IPS DF 4.7 (cell line): Measurements from ENCODE around the gene MARCHF5.

Experiments used
- DNase-seq: peaks from one replicate; pipeline ENCODE4 v3.0.0-alpha.2; 2013; ENCODE audit warnings: low spot score; ENCODE audit errors: extremely low read depth

Gene MARCHF5, protein sequence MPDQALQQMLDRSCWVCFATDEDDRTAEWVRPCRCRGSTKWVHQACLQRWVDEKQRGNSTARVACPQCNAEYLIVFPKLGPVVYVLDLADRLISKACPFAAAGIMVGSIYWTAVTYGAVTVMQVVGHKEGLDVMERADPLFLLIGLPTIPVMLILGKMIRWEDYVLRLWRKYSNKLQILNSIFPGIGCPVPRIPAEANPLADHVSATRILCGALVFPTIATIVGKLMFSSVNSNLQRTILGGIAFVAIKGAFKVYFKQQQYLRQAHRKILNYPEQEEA

DNA sequence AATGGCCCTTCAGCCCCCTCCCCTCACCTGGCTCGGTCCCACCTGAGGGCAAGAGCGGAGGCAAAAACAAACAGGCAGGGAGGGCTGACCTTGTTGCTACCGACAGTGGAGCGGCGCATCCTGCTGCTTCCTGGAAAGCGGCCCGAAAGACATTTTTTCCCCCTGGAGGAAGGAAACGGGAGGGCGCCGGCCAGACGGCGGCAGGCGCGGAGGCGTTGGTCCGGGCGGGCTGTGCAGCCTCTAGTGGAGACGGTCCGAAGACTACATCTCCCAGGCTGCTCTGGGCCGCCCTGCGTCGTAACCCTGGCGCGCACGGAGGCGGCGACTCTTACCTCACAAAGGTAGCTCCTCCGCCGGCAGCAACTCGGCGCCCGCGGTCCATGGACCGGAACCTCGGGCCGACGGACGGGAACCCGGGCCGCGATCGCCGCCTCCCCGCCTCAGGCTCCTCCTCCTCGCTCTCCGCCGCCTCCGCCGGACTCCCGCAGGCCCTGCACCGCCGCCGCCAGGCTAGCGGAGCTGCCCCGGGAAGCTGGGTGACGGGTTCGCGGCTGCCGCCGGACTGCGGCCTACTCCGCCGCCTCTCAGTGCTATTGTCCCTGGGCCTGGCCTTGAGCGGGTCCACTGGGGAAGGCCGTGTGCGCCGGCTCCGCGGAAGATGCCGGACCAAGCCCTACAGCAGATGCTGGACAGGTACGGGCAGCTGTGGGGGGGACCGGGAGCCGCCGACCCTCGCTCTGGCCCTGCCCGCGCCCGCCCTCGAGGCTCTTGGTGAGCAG, at the start of gene MARCHF5, which contains the start of gene CPEB3:
MARCHF5 (plus strand) TSS at position 331 of the 779 bp plus-strand sequence; CDS start at position 659, 328 bp downstream.
CPEB3 (minus strand) TSS at position 242 of the 779 bp plus-strand sequence. CDS start 50,728 bp downstream, outside the sequence.
- peak; percentile 64 for DNase-seq

DNA sequence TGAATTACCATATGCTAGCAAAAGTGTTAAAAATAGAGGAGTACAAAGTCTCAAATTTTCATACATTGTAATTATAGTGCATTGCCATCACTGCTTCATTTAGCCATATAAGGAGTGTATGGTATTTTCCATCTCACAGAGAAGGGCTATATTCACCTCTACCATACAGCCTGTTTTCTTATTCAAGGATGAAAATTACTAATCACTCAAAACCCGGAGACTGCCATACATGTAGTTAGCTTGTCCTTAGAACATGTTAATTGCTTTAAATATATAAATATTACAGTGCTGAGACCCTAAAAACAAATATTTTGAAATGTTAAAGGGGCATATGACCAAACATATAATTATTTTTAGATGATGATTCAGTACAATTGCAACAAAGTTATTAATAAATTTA, 49.5 kb upstream of the MARCHF5 start:
- DNase-seq = no peak

DNA sequence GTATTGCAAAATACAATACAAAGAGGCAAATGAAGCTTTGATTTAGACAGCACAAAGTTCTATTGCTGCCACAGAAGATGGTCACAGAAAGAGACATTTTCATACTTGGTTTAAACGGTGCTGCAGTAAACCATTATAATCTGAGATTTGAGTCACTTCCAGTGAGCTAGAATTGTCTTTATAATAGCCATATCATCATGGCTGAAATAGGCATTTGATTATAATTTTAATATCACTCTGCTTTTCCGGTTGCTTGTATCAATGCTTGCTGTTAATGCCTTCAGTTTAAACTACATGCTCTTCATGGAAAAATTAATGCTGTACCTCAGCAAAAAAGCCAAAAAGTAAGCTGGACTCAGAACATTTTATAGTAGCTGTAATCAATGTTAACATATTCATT, 48.6 kb upstream of the MARCHF5 start:
- DNase-seq = no peak

DNA sequence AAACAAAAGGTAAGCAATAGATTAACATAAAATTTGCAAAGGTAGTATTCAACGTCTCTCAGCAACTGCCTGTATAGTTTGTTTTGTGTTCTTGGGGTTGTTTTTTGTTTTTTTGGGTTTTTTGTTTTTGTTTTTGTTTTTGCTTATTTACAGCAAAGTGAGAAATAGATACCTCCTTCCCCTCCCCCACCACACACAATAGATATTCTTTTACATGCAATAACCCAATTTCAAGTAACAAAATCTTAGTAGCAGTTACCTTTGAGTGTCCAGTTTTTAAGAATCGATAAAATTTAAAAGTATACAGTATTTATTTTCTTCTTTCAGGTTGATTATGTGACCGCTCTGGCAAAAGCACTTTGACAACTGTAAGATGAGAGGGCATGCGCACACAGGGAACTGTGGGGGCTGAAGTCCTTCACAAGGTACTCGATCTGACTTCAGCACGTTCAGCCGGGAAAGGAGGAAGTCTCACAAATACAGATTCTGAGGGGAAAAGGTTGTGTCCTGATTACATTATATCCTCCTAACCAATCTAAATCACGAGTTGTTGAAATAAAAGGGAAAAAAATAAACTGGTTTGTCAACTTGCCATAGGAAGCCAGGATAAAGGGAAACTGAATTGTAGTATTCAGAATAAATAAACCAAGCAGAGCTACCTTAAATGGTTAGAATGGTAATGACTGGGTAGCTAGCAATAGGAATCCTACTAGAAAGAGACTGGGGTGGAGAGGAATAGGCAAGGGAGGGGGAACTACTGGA, 47.9 kb upstream of the MARCHF5 start:
- no peak for DNase-seq

DNA sequence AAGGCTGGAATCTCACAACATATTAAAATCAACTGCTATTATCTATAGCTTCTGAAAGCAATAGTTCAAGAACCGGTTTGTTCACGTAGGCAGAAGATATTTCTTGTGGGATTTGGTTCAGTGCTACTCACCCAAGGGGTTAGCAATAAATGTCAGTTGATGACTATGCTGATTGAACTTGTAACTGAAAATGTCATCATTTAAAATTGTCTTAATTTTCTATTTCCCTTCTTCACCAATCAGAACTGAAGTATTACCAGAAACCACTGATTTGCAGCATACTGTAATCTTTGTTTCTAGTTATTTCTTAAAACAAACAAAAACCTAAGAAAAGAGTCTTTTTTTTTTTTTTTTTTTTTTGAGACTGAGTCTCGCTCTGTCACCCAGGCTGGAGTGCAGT, 46.2 kb upstream of the MARCHF5 start:
- no peak for DNase-seq

DNA sequence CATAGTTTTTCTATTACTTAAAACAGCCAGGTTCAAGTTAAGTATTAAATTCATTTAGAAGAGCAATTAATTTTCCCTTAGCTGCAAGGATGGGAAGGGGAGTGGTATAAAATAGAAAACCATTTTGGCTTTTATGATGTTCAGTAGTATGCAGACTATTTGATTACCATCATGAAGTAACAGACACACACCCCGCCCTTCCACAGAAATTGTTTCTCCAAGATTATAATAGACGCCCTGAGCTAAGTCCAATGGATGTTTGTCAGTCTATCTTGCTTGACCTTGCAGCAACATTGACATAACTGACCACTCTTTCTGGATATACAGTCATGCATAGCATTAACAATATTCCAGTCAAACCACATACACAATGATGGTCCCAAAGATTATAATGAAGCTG, 42.4 kb upstream of the MARCHF5 start:
- no peak for DNase-seq

DNA sequence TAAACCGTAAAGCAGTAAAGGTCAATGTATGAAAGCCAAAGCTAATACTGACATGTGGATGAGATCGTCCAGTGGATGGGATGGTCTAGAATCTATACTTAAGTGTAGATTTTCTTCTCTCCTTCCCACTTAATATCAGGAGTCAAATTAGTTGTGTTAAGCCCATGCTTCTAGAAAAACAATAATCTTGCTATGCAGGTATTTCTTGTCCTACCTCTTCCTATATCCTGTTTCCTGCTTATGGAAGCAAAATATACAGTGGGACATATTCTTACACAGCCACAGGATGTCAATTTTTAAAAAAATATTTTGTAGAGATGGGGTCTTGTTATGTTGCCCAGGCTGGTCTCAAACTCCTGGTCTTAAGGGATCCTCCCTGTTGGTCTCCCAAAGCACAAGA, 27.6 kb upstream of the MARCHF5 start:
- no peak for DNase-seq

DNA sequence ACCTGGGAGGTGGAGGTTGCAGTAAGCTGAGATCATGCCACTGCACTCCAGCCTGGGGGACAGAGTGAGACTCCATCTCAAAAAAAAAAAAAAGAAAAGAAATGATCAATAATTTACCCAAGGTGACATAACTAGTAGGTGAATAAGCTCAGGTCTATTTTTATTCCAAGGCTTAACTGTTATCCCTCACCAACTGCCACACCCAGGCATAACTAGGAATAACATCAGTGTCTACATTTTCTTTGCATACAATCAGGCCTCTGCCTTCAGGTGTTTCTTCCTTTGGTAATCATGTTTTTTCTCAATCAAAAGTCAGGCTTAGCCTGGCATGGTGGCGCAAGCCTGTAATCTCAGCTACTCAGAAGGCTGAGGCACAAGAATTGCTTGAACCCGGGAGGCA, 26.7 kb upstream of the MARCHF5 start:
- DNase-seq = no peak

DNA sequence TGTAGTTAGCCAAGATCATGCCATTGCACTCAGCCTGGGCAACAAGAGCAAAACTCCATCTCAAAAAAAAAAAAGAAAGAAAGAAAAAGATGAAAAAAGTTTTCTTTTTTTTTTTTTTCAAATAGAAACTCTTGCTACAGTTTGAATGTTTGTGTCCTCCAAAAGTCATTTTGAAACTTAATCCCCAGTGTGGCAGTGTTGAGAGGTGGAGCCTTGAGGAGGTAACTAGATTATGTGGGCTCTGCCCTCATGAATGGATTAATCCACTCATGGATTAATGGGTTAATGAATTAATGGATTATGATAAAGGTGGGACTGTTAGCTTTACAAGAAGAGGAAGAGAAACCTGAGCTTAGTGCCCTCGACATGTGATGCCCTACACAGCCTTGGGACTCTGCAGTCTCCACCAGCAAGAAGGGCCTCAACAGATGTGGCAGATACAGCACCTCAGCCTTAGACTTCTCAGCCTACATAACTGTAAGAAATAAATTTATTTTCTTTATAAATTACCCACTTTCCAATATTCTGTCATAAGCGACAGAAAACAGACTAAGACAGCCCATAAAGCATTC, 25.2 kb upstream of the MARCHF5 start:
- DNase-seq = no peak

DNA sequence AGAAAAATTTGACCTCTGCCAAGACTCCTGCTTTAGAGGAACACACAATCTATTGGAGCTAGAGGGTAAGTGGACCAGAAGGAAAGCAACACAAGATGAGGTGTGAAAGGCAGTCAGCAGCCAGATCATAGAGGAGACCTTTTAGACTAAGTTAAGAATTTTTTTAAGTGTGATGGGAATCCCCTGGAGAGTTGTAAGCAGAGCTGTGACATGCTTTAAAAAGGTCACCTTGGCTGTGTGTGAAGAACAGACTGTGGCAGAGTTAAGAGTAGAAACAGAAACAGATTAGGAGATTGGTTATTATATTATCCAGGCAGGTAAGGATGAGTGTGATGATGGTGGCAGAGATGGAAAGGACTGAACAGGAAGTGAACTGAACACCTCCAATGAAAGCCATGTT, 23.6 kb upstream of the MARCHF5 start:
- DNase-seq = no peak

DNA sequence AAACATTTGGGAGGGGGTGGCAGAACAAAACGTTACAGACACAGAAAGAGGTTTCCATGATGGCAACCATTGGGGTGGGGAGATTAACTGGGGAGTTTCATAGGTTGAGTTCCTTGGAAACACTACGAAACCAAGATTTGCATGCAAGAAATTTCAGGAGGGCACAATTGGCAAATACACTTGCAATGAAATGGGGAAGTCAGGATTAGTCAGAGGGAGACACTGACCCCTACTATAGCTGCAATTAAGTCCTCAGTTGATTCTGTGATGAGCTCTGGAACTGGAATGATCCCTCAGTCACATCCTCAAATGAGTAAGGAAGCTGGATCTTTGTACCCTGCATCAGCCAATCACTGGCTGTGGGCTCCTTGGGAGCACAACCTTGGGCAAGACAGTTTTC, 22.2 kb upstream of the MARCHF5 start:
- DNase-seq = no peak

DNA sequence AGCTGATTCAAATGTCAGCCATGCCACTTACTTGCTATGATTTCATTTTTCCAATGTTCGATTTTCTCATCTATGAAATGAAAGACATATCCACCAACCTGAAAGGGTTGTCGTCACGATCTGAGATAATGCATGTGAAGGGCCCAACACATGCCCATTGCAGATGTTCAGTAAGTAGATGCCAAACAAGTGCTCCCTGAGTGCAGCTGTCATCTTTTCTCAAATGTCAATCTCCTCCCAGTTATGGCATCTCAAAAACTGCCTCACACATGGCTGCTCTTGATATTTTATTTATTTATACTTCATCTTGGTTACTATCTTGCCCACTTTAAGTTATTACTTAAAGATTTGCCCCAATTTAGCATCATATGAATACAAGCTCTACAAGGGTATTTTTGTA, 16.9 kb upstream of the MARCHF5 start:
- DNase-seq = no peak

DNA sequence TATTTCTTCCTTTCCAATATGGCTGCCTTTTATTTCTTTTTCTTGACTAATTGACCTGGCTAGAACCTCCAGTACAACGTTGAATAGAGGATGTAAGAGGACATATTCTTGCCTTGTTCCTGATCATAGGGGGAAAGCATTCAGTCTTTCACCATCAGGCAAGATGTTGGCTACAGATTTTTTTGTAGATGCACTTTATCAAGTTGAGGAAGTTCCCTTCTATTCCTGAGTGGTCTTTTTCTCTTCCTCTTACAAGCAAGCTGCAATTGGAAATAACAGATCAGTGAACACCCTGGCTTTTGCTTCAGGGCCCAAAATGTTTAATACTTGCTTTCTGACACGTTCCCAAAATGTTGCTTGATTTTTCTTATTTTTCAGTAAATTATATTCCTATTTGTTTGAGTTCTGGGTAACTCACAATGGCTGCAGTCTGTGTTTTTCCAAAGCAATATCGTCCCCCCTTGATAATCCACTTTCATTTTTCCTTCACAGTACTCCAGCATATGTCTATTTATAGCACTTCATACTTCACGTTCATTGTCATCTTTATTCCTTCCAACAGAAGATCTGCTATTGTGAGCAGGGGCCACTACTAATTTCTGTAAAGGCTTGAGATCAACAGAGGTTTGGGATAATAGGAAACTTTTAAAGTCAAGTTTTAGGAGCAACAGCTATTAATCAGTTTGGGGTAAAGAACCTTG, 11.8 kb upstream of the MARCHF5 start:
- DNase-seq = no peak

DNA sequence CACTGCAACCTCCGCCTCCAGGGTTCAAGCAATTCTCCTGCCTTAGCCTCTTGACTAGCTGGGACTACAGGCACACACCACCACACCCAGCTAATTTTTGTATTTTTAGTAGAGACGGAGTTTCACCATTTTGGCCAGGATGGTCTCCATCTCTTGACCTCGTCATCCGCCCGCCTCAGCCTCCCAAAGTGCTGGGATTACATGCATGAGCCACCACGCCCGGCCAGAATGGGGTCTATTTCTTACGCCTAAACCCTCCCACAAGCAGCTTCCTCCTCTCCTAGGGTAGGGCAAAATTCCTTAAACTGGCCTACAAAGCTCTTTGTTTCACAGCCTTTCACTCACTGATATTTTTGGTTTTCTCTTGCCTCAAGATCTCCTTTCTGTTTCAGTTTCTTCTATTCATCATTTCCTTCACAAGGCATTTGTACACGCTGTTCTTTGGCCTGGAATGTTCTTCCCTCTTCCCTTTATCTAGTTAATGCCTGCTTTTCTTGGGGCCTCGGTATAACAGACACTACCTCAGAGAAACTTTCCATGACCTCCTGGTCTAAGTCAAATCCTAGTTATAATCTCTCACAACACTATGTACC, 6.8 kb upstream of the MARCHF5 start:
- no peak for DNase-seq

DNA sequence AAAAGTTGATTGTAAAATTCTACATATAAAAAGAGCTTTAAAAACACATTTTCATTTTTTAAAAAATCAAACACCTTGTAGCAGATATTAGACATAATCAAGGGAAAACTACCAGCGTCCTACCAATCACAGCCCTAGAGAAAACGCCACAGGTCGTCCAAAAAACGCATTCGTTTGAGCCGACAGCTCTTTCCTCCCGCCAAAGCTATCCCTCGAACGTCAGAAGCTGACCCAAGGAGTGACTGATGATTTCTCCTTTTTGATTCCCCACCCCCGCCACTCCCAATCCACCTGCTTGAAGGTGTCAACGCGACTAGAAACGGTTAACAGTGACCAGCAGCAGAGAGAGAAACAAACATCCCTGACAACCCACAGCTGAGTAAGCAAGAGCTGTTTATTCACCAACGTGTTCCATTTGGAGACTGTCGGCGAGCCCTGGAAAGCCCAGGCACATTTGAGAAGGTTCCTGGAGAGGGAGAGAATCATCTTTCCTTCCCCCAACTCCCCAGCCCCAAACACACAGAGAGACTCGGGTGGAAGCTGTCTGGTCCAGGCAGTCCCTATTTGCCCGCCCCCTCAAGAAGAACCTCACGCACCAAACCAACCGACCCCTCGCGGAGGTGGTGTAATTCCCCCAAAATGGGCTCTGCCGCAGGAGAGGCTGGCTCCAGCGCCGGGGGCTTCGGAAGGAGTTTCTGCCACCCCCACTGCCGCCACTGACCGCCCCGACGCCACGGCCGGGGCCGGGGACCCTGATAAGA, 711 bp upstream of the MARCHF5 start:
- DNase-seq = no peak

DNA sequence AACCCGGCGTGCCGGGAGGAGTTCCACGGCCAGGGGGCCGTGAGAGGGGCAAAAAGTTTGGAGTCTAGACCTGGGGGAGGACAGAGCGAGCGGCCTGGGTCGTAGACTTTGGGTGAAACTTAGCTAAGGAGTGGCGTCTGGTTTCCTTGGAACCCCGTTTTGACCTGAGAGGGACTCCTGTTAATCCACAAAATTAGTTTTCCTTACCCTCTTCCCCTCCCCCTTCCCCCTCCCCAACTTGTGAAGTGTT, 574 bp downstream of the MARCHF5 start:
- no peak for DNase-seq

DNA sequence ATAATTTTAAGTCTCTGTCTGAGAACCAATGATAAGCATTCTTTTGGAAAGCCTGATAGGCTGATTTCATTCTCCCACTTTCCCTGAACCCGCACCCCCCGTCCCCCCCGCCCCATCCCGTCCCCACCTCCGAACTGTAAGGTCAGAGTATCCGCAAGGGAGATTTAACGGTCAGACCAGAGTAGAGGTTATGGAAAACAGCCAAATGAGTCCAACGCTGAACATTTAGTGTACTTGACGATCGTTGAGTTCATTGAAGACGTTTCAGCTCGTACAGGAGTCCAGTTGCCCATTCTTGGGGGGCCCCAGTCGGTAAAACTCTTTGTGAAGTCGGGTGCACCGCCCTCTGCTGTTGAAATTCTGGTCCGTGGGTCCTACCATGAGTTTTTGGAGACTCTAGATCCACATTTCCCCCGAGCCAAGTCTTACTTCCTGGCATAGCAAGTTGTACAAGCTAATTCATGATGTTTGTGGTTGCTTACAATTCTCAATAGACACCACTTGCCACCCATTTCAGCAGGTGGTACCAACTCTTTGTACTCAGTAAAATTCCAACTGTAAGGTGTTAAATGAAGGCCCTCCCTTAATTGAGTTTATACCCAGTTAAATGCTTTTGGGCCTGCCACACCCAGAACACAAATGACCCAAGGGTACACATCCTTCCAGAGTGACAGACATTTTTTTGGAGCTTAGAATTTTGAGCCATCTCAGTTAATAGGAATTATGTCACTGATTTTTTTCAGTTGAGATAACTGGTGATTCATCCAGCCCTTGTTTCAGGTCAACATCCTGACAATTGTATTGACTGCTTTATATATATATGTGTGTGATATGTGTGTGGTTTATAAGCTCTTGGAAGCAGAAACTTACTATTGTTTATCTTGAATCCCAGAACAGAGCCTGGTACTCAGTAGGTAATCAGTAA, 1.2 kb downstream of the MARCHF5 start:
- DNase-seq = no peak

DNA sequence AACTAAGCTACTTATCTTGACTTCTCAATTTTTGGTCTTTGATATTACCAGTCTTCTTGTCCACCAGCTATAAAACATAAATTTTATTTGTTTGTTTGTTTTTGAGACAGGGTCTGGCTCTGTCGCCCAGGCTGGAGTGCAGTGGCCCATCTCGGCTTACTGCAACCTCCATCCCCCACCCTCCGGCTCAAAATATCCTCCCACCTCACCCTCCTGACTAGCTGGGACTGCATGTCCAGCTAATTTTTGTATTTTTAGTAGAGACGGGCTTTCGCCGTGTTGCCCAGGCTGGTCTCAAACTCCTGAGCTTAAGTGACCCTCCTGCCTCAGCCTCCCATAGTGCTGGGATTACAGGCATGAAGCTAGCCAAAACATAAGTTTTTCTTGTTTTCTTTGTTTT, 7.5 kb downstream of the MARCHF5 start:
- DNase-seq = no peak

DNA sequence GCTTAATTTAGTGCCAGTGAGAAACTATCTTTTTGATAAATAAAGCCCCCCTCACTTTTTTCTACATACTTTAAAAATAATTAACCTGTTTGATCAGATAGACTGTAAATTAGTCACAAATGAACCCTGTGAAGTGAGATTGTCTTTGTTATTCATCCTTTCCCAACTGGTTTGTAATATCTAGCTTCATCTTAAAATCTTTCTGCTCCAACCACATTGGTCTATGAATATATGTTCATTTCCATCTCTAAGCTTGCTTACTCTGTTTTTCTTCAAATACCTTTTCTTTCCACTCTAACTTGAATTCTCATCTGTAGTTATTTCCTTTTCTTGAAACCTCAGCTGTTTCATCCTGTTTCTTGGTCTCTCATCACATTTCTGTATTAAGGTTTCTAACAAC, 12.1 kb downstream of the MARCHF5 start:
- no peak for DNase-seq
